Tibial nerve (tissue), 4 donors: ENCODE measurements around the gene APBA1. TPM values are rescaled to one million over a fixed set of nuclear protein-coding genes. Genes with fewer than 3 reads are reported as not detected.
A peak's percentile ranks its signal among the peaks of the same experiment; 100 is the strongest.
"Not testable (repeated sequence)": the region's sequence is repeated elsewhere in the genome, so short reads cannot be mapped to it uniquely, and the experiment has no call there.

Experiments
- DNase-seq, 2 donors: peaks; one replicate each; pipeline ENCODE4 v3.0.0-alpha.2; 2019; ENCODE audit warnings: low spot score in 2 of 2
- H3K27ac ChIP-seq, 4 donors: fragments of 200-600 bp; sonication (generic) in 3 of 4; one replicate each; pipeline ENCODE4 v1.5.1; 2017 to 2019; ENCODE audit warnings: mild to moderate bottlenecking in 1 of 4
- H3K27me3 ChIP-seq, 2 donors: fragments of 200-600 bp; sonication (generic) in 1 of 2; one replicate each; pipeline versions ENCODE4 v1.5.1 to v1.6.0; 2017 to 2019
- H3K36me3 ChIP-seq, 3 donors: fragments of 200-600 bp; sonication (generic); one replicate each; pipeline ENCODE4 v1.5.1; 2018 to 2019
- H3K4me1 ChIP-seq, 4 donors: fragments of 200-600 bp; sonication (generic) in 3 of 4; one replicate each; pipeline ENCODE4 v1.5.1; 2017 to 2019
- H3K4me3 ChIP-seq, 4 donors: fragments of 200-600 bp; sonication (generic) in 3 of 4; one replicate each; pipeline ENCODE4 v1.5.1; 2017 to 2019; ENCODE audit warnings: mild to moderate bottlenecking in 1 of 4, moderate library complexity in 1 of 4
- H3K9me3 ChIP-seq, 4 donors: fragments of 200-600 bp; sonication (generic) in 3 of 4; one replicate each; pipeline ENCODE4 v1.5.1; 2017 to 2019
- CTCF ChIP-seq, 5 experiments: fragments of 200-600 bp in 3 of 5; fragments of 450-650 bp in 2 of 5; sonication (generic) in 3 of 5; IDR thresholded peaks; one replicate each; pipeline ENCODE4 v1.5.1; 2016 to 2019; ENCODE audit warnings: antibody characterized with exemption in 5 of 5, mild to moderate bottlenecking in 3 of 5, moderate library complexity in 2 of 5
- EP300 ChIP-seq, 2 donors: sonication (generic); formaldehyde crosslinking; IDR thresholded peaks; one replicate each; pipeline ENCODE4 v1.6.1; 2017; ENCODE audit warnings: antibody characterized with exemption in 2 of 2, mild to moderate bottlenecking in 1 of 2
- POLR2A ChIP-seq, 2 donors: fragments of 450-650 bp; IDR thresholded peaks; one replicate each; pipeline ENCODE4 v1.6.1; 2017; ENCODE audit warnings: antibody characterized with exemption in 2 of 2, mild to moderate bottlenecking in 2 of 2, moderate library complexity in 2 of 2
- WGBS, 2 donors: methylation state at CpG; one replicate each; pipeline ENCODE4 v1.1.5; 2018; 5-methylcytosine and 5-hydroxymethylcytosine counted together
- total RNA-seq, 4 donors: library from RNA; depleted of rRNA; stranded (reverse); fragments of >200 nt; gene quantifications; one replicate each; pipeline ENCODE4 v1.1.0, GENCODE V29; 2016

APBA1 gene
- total RNA-seq, 4 donors from 2014 or later = 8.4 to 14.4 (median 9.8) TPM

GRCh38 chr9:69420611-69421270, 251.4 kb downstream of the APBA1 start:
- DNase-seq = no peak
- H3K27ac ChIP-seq = no peak overlapping the region
- TF ChIP-seq EP300 (IDR thresholded peaks at IDR 0.05) (no peak), POLR2A (IDR thresholded peaks at IDR 0.05) (no peak), CTCF (IDR thresholded peaks at IDR 0.05) (no peak)
- H3K36me3 ChIP-seq = no peaks in the 10 kb centered on the region
- no peaks in the 10 kb centered on the region for H3K4me1 ChIP-seq
- no peaks in the 10 kb centered on the region for H3K9me3 ChIP-seq
- WGBS, 2 donors = 81 to 84% methylated on average over 5 to 10 of the region's 10 CpGs
- H3K4me3 ChIP-seq = no peak overlapping the region
- no peaks in the 10 kb centered on the region for H3K27me3 ChIP-seq

GRCh38 chr9:69412741-69413150, 259.4 kb downstream of the APBA1 start:
- Histone ChIP-seq H3K4me3 (peak overlapping the region in 1 of 4 donors; percentile 10), H3K4me1 (peaks cover 0 to 6% (median 0%) of the 10 kb centered on the region in 4 donors), H3K9me3 (no peaks in the 10 kb centered on the region), H3K27ac (no peak overlapping the region), H3K36me3 (no peaks in the 10 kb centered on the region), H3K27me3 (no peaks in the 10 kb centered on the region)
- DNase-seq = no peak
- WGBS, 2 donors = 22 to 30% methylated on average over 16 to 20 of the region's 20 CpGs
- TF ChIP-seq CTCF (IDR thresholded peaks at IDR 0.05) (peak in 4 of 5 experiments; percentile 24 to 47 (median 39)), EP300 (IDR thresholded peaks at IDR 0.05) (no peak), POLR2A (IDR thresholded peaks at IDR 0.05) (no peak)

- Histone ChIP-seq H3K36me3 (no peaks in the 10 kb centered on the region), H3K27ac (no peak overlapping the region), H3K4me3 (peak overlapping the region in 1 of 4 donors; percentile 10), H3K9me3 (no peaks in the 10 kb centered on the region), H3K27me3 (no peaks in the 10 kb centered on the region), H3K4me1 (peaks cover 0 to 6% (median 0%) of the 10 kb centered on the region in 4 donors)
- TF ChIP-seq CTCF (IDR thresholded peaks at IDR 0.05) = no peak
- no peak for TF ChIP-seq POLR2A (IDR thresholded peaks at IDR 0.05)
- TF ChIP-seq EP300 (IDR thresholded peaks at IDR 0.05) = no peak
- DNase-seq = no peak
- WGBS, 2 donors = 62 to 67% methylated on average over 31 to 48 of the region's 52 CpGs
Measured at GRCh38 chr9:69411931-69412740, 260.0 kb downstream of the APBA1 start.

GRCh38 chr9:69411246-69411645, 260.9 kb downstream of the APBA1 start:
- TF ChIP-seq EP300 (IDR thresholded peaks at IDR 0.05) = no peak
- no peak for TF ChIP-seq POLR2A (IDR thresholded peaks at IDR 0.05)
- no peak for TF ChIP-seq CTCF (IDR thresholded peaks at IDR 0.05)
- Histone ChIP-seq H3K4me3 (no peak overlapping the region), H3K27ac (no peak overlapping the region), H3K4me1 (peaks cover 0 to 6% (median 0%) of the 10 kb centered on the region in 4 donors), H3K27me3 (no peaks in the 10 kb centered on the region), H3K36me3 (no peaks in the 10 kb centered on the region), H3K9me3 (no peaks in the 10 kb centered on the region)
- no peak for DNase-seq
- WGBS, 2 donors = 97 to 99% methylated on average over 3 of the region's 3 CpGs

- not testable (repeated sequence) for H3K27ac ChIP-seq, H3K9me3 ChIP-seq, H3K4me1 ChIP-seq, H3K4me3 ChIP-seq, DNase-seq, H3K27me3 ChIP-seq, H3K36me3 ChIP-seq
- WGBS, 2 donors = 77 to 84% methylated on average over 6 of the region's 6 CpGs
Measured at GRCh38 chr9:69409936-69410335, 262.2 kb downstream of the APBA1 start.
